Astrocyte (in vitro differentiated cells and primary cell): ENCODE data around the gene NAA35. TPM values are rescaled to one million over a fixed set of nuclear protein-coding genes. Genes with fewer than 3 reads are reported as not detected.
"Not testable (repeated sequence)": the region's sequence is repeated elsewhere in the genome, so short reads cannot be mapped to it uniquely, and the experiment has no call there.

Experiments used
- DNase-seq: peaks from one replicate; pipeline ENCODE4 v3.0.0-alpha.2; 2010; ENCODE audit warnings: low read depth
- FAIRE-seq: peaks from 2 replicates; lab custom pipeline; 2011; peaks lifted over from hg19 to GRCh38; lab: Jason Lieb, UNC
- H2AFZ ChIP-seq: 2 replicates; pipeline ENCODE4 v1.6.0; 2012; ENCODE audit warnings: low read depth, low read length, inconsistent platforms
- H3K27ac ChIP-seq: 2 replicates; pipeline ENCODE4 v1.5.1; 2011; ENCODE audit warnings: low read depth, low read length, inconsistent platforms
- H3K27me3 ChIP-seq: 2 replicates; pipeline ENCODE4 v1.6.0; 2011; ENCODE audit warnings: low read length, inconsistent platforms; ENCODE audit not compliant: insufficient read depth
- H3K36me3 ChIP-seq: 2 replicates; pipeline ENCODE4 v1.5.1; 2011; ENCODE audit warnings: low read length, inconsistent platforms; ENCODE audit not compliant: insufficient read depth
- H3K4me1 ChIP-seq: 2 replicates; pipeline ENCODE4 v1.5.1; 2011; ENCODE audit warnings: low read length, inconsistent platforms; ENCODE audit not compliant: insufficient read depth
- H3K4me2 ChIP-seq: 2 replicates; pipeline ENCODE4 v1.6.0; 2012; ENCODE audit warnings: low read length, inconsistent platforms
- H3K4me3 ChIP-seq: 2 replicates; pipeline ENCODE4 v1.5.1; 2011; ENCODE audit warnings: low read depth, mild to moderate bottlenecking, low read length, inconsistent platforms; ENCODE audit not compliant: insufficient read depth
- H3K79me2 ChIP-seq: 2 replicates; pipeline ENCODE4 v1.6.0; 2012; ENCODE audit warnings: mild to moderate bottlenecking, low read length, inconsistent platforms; ENCODE audit not compliant: insufficient read depth
- H3K9ac ChIP-seq: 2 replicates; pipeline ENCODE4 v1.6.0; 2012; ENCODE audit warnings: mild to moderate bottlenecking, low read length, inconsistent platforms
- H3K9me3 ChIP-seq: 2 replicates; pipeline ENCODE4 v1.5.1; 2012; ENCODE audit warnings: low read depth, mild to moderate bottlenecking, low read length, inconsistent platforms; ENCODE audit not compliant: insufficient read depth
- H4K20me1 ChIP-seq: 2 replicates; pipeline ENCODE4 v1.6.0; 2012; ENCODE audit warnings: low read length, inconsistent platforms; ENCODE audit not compliant: insufficient read depth
- H3K27ac Mint-ChIP-seq: one replicate; pipeline ENCODE4 v1.8.0; 2021; ENCODE audit warnings: mild to moderate bottlenecking, mixed read lengths; ENCODE audit not compliant: unreplicated experiment
- H3K27me3 Mint-ChIP-seq: one replicate; pipeline ENCODE4 v1.8.0; 2021; ENCODE audit warnings: low read depth, mixed read lengths; ENCODE audit not compliant: unreplicated experiment
- H3K36me3 Mint-ChIP-seq: one replicate; pipeline ENCODE4 v1.8.0; 2021; ENCODE audit warnings: low read depth, mixed read lengths; ENCODE audit not compliant: unreplicated experiment
- H3K4me1 Mint-ChIP-seq: one replicate; pipeline ENCODE4 v1.8.0; 2021; ENCODE audit warnings: low read depth, mixed read lengths; ENCODE audit not compliant: unreplicated experiment
- H3K4me3 Mint-ChIP-seq: one replicate; pipeline ENCODE4 v1.8.0; 2021; ENCODE audit warnings: mild to moderate bottlenecking, moderate library complexity, mixed read lengths; ENCODE audit not compliant: unreplicated experiment
- H3K9me3 Mint-ChIP-seq: one replicate; pipeline ENCODE4 v1.8.0; 2021; ENCODE audit warnings: mild to moderate bottlenecking, mixed read lengths; ENCODE audit not compliant: unreplicated experiment
- EZH2 ChIP-seq: IDR thresholded peaks from 2 replicates; pipeline ENCODE4 v1.6.1; 2012; ENCODE audit warnings: mild to moderate bottlenecking, low read length, inconsistent platforms; ENCODE audit not compliant: insufficient read depth
- total RNA-seq: library from RNA; stranded (reverse); gene quantifications from 2 replicates; pipeline ENCODE4 v1.2.1, GENCODE V29; 2021
- TF ChIP-seq, protein P1 (sequence below): IDR thresholded peaks from 2 replicates; pipeline ENCODE4 v1.5.1; 2011; ENCODE audit warnings: low read depth, mild to moderate bottlenecking, inconsistent platforms, low read length, moderate library complexity; ENCODE audit not compliant: insufficient read depth

NAA35 gene
- total RNA-seq, 1 donor from 2014 or later: 31.4 TPM

DNA sequence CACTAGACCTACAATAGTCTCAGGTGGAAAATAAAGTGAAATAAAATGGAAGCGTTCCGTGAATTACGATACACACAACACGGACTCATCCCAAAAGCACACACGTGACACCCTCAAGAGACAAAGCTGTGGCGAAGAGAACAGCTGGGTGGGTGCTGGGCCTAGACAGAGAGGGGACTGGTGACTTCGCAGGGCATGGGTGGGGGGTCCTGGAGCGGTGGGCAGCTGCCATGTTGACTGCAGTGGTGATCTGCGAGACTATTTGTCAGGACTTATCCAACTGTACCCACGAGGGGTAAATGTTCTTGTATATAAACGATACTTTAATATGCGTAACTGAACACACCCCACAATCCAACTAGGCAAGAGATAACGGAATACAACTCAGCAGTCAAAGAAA lies 106.4 kb downstream of the NAA35 start:
- no peaks in the 10 kb centered on the region for H3K9me3 ChIP-seq
- Mint-ChIP-seq H3K4me3 (no peak overlapping the region), H3K4me1 (no peaks in the 10 kb centered on the region), H3K27me3 (no peaks in the 10 kb centered on the region), H3K27ac (no peak overlapping the region), H3K9me3 (no peaks in the 10 kb centered on the region), H3K36me3 (peaks cover 4% of the 10 kb centered on the region)
- no peak overlapping the region for H3K9ac ChIP-seq
- FAIRE-seq (no peak), DNase-seq (no peak)
- no peaks in the 10 kb centered on the region for H3K4me1 ChIP-seq
- TF ChIP-seq EZH2: no peak
- TF ChIP-seq, protein P1, sequence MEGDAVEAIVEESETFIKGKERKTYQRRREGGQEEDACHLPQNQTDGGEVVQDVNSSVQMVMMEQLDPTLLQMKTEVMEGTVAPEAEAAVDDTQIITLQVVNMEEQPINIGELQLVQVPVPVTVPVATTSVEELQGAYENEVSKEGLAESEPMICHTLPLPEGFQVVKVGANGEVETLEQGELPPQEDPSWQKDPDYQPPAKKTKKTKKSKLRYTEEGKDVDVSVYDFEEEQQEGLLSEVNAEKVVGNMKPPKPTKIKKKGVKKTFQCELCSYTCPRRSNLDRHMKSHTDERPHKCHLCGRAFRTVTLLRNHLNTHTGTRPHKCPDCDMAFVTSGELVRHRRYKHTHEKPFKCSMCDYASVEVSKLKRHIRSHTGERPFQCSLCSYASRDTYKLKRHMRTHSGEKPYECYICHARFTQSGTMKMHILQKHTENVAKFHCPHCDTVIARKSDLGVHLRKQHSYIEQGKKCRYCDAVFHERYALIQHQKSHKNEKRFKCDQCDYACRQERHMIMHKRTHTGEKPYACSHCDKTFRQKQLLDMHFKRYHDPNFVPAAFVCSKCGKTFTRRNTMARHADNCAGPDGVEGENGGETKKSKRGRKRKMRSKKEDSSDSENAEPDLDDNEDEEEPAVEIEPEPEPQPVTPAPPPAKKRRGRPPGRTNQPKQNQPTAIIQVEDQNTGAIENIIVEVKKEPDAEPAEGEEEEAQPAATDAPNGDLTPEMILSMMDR: no peak
- no peaks in the 10 kb centered on the region for H3K79me2 ChIP-seq
- no peak overlapping the region for H3K4me2 ChIP-seq
- H2AFZ ChIP-seq: no peak overlapping the region
- H4K20me1 ChIP-seq: no peaks in the 10 kb centered on the region
- H3K27me3 ChIP-seq: no peaks in the 10 kb centered on the region
- H3K27ac ChIP-seq: no peak overlapping the region
- H3K36me3 ChIP-seq: no peaks in the 10 kb centered on the region
- H3K4me3 ChIP-seq: no peak overlapping the region

DNA sequence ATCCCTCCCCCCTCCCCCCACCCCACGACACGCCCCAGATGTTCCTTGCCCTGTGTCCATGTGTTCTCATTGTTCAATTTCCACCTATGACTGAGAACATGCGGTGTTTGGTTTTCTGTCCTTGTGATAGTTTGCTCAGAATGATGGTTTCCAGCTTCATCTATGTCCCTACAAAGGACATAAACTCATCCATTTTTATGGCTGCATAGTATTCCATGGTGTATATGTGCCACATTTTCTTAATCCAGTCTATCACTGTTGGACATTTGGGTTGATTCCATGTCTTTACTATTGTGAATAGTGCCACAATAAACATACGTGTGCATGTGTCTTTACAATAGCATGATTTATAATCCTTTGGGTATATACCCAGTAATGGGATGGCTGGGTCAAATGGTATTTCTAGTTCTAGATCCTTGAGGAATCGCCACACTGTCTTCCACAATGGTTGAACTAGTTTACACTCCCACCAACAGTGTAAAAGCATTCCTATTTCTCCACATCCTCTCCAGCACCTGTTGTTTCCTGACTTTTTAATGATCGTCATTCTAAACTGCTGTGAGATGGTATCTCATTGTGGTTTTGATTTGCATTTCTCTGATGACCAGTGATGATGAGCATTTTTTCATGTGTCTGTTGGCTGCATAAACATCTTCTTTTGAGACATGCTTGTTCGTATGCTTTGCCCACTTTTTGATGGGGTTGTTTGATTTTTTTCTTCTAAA lies 107.2 kb downstream of the NAA35 start:
- not testable (repeated sequence) for H3K4me3 ChIP-seq, H3K9ac ChIP-seq, H3K36me3 ChIP-seq, H3K27ac ChIP-seq, H2AFZ ChIP-seq, H3K9me3 ChIP-seq, H3K4me2 ChIP-seq, H3K9me3 Mint-ChIP-seq, H3K4me3 Mint-ChIP-seq, H3K36me3 Mint-ChIP-seq, FAIRE-seq, H3K27me3 Mint-ChIP-seq, H3K79me2 ChIP-seq, H3K27ac Mint-ChIP-seq, H3K4me1 ChIP-seq, H4K20me1 ChIP-seq, DNase-seq, H3K4me1 Mint-ChIP-seq, H3K27me3 ChIP-seq

DNA sequence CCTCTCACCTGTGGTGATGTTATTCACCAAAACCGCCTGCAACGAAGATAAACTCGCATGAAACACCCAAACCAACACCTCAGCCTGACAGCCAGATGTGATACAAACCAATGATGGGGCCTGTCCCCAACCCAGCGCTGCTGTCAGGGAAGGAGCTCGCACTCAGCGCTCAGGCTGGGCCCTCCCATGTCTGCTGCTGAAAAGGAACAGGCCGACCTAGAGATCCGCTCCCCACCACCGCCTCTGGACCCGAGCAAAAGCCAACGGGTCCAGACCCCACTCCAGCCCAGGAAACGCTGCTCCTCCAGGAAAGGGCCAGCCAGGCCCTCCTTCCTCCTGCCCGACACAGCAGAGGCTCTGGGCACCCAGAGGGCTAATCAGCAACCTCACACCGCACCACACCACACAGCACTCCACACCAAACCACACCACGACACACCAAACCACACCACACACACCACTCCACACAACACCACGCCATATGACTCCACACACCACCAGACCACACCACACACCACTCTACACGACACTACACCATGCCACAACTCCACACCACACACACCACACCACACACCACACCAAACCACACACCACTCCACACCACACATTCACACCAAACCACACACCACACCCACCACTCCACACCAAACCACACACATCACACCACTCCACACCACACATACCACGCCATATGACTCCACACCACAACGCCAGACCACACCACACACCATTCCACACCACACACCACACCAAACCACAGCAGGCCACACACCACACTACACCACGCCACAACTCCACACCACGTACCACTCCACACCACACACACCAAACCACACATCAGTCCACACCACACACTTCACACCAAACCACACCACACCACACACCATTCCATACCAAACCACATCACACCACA lies 111.9 kb downstream of the NAA35 start:
- H3K4me1 Mint-ChIP-seq: peaks cover 13% of the 10 kb centered on the region
- no peak overlapping the region for H3K4me3 Mint-ChIP-seq
- no peaks in the 10 kb centered on the region for H3K9me3 Mint-ChIP-seq

More for the DNA sequence above, 111.9 kb downstream of the NAA35 start:
- FAIRE-seq (no peak), DNase-seq (no peak)
- Histone ChIP-seq H3K9me3 (no peaks in the 10 kb centered on the region), H3K79me2 (peaks cover 15% of the 10 kb centered on the region), H3K27ac (no peak overlapping the region), H3K4me1 (peaks cover 6% of the 10 kb centered on the region), H4K20me1 (peaks cover 26% of the 10 kb centered on the region), H3K27me3 (no peaks in the 10 kb centered on the region), H3K4me2 (no peak overlapping the region), H3K36me3 (no peaks in the 10 kb centered on the region), H3K9ac (no peak overlapping the region), H3K4me3 (no peak overlapping the region), H2AFZ (no peak overlapping the region)
- no peak for TF ChIP-seq EZH2
- H3K36me3 Mint-ChIP-seq: peaks cover 3% of the 10 kb centered on the region
- no peak overlapping the region for H3K27ac Mint-ChIP-seq
- no peaks in the 10 kb centered on the region for H3K27me3 Mint-ChIP-seq
